ENCODE measurements around the gene LSP1. TPM values are rescaled to one million over a fixed set of nuclear protein-coding genes. Genes with fewer than 3 reads are reported as not detected.

LSP1 gene
- total and polyA plus RNA-seq, 2 of the 13 experiments (the other 11 are each of a cell fraction or from before 2014, with no cell fraction given) = 0.59 to 1.00 TPM

DNA sequence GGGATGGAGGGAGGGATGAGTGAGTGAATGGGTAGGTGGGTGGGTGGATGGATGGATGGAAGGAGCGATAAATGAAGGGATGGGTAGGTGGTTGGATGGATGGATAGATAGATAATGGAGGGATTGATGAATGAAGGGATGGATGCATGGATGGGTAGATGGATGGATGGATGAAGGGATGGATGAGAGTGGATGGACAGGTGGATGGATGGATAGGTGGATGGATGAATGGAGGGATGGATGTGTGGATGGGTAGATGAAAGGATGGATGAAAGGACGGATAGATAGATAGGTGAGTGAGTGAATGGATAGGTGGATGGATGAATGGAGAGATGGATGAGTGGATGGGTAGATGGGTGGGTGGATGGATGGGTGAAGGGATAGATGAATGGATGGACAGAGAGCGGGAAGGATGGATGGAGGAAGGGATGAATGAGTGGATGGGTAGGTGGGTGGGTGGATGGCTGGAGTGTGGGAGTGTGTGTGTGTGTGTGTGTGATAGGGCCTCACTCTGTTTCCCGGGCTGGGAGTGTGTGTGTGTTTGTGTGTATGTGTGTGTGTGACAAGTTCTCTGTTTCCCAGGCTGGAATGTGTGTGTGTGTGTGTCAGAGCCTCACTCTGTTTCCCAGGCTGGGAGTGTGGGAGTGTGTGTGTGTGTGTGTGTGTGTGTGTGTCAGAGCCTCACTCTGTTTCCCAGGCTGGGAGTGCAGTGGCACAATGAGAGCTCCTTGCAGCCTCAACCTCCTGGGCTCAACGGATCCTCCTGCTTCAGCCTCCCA is 40.9 kb downstream of the LSP1 start:
- no peak for FAIRE-seq
- CTCF ChIA-PET (ENCODE audit: low intra/inter-chr PET ratio, low total read pairs) = no interaction called here
- intact Hi-C loops (cut with micrococcal nuclease; ENCODE audit: unreplicated experiment) = no loop called here

More for the DNA sequence above, 40.9 kb downstream of the LSP1 start:
- 4% methylated on average over 4 of the region's 5 CpGs for WGBS (ENCODE audit: low lambda C conversion rate)
- Histone ChIP-seq H3K27ac (ENCODE audit: extremely low read length, insufficient read depth, low read length) (no peak overlapping the region), H3K4me3 (replicated peaks in 1 of 3; ENCODE audit: insufficient read depth in 1 of 3, low read depth in 2 of 3, low read length in 3 of 3) (no peak overlapping the region), H3K27me3 (ENCODE audit: control insufficient read depth in 1 of 2, insufficient read depth in 2 of 2, low read length in 2 of 2) (peaks cover 10 to 56% of the 10 kb centered on the region in 2 experiments; a peak in 4 of 5 replicates), H3K79me2 (ENCODE audit: insufficient read depth, low read length) (no peaks in the 10 kb centered on the region), H3K4me1 (ENCODE audit: insufficient read depth, low read length) (peaks cover 2% of the 10 kb centered on the region), H2AFZ (ENCODE audit: low read length) (no peak overlapping the region), H3K9me3 (ENCODE audit: low read length) (no peaks in the 10 kb centered on the region), H3K36me3 (replicated peaks in 1 of 2; ENCODE audit: control insufficient read depth in 1 of 2, insufficient read depth in 2 of 2, low read length in 2 of 2) (no peaks in the 10 kb centered on the region), H4K20me1 (ENCODE audit: insufficient read depth, low read length) (no peaks in the 10 kb centered on the region), H3K4me2 (ENCODE audit: low read depth, low read length) (no peak overlapping the region), H3K9ac (ENCODE audit: insufficient read depth, low read depth, low read length) (no peak overlapping the region)
- in situ Hi-C loops (cut with HindIII; ENCODE audit: extremely low pct_ligation_motif_present, low pct_unique_long_range_greater_than_20kb) = no loop called here
- no peak for ATAC-seq
- POLR2A ChIA-PET = no interaction called here
- no peak for DNase-seq (ENCODE audit: low spot score)
- no peak for TF ChIP-seq ZEB1 (IDR thresholded peaks at IDR 0.05; ENCODE audit: insufficient replicate concordance, low read depth)
- TF ChIP-seq, protein P1, sequence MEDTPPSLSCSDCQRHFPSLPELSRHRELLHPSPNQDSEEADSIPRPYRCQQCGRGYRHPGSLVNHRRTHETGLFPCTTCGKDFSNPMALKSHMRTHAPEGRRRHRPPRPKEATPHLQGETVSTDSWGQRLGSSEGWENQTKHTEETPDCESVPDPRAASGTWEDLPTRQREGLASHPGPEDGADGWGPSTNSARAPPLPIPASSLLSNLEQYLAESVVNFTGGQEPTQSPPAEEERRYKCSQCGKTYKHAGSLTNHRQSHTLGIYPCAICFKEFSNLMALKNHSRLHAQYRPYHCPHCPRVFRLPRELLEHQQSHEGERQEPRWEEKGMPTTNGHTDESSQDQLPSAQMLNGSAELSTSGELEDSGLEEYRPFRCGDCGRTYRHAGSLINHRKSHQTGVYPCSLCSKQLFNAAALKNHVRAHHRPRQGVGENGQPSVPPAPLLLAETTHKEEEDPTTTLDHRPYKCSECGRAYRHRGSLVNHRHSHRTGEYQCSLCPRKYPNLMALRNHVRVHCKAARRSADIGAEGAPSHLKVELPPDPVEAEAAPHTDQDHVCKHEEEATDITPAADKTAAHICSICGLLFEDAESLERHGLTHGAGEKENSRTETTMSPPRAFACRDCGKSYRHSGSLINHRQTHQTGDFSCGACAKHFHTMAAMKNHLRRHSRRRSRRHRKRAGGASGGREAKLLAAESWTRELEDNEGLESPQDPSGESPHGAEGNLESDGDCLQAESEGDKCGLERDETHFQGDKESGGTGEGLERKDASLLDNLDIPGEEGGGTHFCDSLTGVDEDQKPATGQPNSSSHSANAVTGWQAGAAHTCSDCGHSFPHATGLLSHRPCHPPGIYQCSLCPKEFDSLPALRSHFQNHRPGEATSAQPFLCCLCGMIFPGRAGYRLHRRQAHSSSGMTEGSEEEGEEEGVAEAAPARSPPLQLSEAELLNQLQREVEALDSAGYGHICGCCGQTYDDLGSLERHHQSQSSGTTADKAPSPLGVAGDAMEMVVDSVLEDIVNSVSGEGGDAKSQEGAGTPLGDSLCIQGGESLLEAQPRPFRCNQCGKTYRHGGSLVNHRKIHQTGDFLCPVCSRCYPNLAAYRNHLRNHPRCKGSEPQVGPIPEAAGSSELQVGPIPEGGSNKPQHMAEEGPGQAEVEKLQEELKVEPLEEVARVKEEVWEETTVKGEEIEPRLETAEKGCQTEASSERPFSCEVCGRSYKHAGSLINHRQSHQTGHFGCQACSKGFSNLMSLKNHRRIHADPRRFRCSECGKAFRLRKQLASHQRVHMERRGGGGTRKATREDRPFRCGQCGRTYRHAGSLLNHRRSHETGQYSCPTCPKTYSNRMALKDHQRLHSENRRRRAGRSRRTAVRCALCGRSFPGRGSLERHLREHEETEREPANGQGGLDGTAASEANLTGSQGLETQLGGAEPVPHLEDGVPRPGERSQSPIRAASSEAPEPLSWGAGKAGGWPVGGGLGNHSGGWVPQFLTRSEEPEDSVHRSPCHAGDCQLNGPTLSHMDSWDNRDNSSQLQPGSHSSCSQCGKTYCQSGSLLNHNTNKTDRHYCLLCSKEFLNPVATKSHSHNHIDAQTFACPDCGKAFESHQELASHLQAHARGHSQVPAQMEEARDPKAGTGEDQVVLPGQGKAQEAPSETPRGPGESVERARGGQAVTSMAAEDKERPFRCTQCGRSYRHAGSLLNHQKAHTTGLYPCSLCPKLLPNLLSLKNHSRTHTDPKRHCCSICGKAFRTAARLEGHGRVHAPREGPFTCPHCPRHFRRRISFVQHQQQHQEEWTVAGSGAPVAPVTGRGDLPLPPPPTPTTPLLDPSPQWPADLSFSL (CRISPR knock-in tag; IDR thresholded peaks at IDR 0.05) = peak; percentile 46; the same call in 1 of the 2 replicates
- no TSS peak for BruUV-seq (replicated peaks)

Measured in HepG2 (cell line).